ENCODE measurements around the gene RD3L. TPM values are rescaled to one million over a fixed set of nuclear protein-coding genes. Genes with fewer than 3 reads are reported as not detected.

RD3L gene
- total and polyA plus RNA-seq, 2 experiments from 2014 or later: not detected

DNA sequence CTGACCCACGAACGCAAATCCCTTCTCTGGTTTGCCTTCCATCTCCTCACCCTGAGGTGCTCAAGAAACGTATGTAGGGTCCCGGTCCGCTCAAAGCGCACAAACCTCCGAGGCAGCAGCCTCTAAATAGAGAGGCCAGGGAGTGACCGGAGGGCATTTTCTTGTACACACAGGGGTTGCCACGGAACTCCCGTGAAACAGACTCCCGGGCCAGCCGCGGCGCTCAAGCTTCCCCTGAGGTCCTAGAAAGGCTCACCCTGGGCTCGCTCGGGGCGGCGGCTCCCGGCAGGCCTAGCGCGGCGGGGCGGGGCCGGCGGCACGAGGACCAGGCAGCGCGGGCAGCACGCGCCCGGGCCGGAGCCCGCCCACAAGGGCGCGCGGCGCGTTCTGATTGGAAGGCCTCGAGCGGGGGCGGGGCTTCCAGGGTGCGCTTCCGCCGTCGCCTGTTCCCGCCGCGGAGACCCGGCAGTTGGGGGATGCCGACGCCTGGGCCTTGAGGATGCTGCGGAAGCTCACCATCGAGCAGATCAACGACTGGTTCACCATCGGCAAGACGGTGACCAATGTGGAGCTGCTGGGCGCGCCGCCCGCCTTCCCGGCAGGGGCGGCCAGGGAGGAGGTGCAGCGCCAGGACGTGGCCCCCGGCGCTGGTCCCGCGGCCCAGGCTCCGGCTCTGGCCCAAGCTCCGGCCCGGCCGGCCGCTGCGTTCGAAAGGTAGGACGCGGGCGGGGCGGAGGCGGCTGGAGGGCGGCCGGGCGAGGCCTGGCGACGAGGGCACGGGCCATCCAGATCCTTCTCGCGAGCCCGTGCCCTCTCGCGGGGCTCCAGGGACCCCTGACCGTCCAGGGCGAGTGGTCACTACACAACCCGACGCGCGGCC lies 14.1 kb downstream of the RD3L start, which contains the start of gene TDRD9:
TDRD9 (plus strand) TSS at position 446 of the 880 bp plus-strand sequence; CDS start at position 500, 54 bp downstream.
- TF ChIP-seq EZH2phosphoT487 (IDR thresholded peaks at IDR 0.05; ENCODE audit: unreplicated experiment): no peak
- TF ChIP-seq, protein P1, sequence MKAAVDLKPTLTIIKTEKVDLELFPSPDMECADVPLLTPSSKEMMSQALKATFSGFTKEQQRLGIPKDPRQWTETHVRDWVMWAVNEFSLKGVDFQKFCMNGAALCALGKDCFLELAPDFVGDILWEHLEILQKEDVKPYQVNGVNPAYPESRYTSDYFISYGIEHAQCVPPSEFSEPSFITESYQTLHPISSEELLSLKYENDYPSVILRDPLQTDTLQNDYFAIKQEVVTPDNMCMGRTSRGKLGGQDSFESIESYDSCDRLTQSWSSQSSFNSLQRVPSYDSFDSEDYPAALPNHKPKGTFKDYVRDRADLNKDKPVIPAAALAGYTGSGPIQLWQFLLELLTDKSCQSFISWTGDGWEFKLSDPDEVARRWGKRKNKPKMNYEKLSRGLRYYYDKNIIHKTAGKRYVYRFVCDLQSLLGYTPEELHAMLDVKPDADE (IDR thresholded peaks at IDR 0.05): no peak
- TF ChIP-seq, protein P2, sequence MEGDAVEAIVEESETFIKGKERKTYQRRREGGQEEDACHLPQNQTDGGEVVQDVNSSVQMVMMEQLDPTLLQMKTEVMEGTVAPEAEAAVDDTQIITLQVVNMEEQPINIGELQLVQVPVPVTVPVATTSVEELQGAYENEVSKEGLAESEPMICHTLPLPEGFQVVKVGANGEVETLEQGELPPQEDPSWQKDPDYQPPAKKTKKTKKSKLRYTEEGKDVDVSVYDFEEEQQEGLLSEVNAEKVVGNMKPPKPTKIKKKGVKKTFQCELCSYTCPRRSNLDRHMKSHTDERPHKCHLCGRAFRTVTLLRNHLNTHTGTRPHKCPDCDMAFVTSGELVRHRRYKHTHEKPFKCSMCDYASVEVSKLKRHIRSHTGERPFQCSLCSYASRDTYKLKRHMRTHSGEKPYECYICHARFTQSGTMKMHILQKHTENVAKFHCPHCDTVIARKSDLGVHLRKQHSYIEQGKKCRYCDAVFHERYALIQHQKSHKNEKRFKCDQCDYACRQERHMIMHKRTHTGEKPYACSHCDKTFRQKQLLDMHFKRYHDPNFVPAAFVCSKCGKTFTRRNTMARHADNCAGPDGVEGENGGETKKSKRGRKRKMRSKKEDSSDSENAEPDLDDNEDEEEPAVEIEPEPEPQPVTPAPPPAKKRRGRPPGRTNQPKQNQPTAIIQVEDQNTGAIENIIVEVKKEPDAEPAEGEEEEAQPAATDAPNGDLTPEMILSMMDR (conservative IDR thresholded peaks at IDR 0.05; ENCODE audit: low read depth in 2 of 2): no peak
- TF ChIP-seq, protein P3, sequence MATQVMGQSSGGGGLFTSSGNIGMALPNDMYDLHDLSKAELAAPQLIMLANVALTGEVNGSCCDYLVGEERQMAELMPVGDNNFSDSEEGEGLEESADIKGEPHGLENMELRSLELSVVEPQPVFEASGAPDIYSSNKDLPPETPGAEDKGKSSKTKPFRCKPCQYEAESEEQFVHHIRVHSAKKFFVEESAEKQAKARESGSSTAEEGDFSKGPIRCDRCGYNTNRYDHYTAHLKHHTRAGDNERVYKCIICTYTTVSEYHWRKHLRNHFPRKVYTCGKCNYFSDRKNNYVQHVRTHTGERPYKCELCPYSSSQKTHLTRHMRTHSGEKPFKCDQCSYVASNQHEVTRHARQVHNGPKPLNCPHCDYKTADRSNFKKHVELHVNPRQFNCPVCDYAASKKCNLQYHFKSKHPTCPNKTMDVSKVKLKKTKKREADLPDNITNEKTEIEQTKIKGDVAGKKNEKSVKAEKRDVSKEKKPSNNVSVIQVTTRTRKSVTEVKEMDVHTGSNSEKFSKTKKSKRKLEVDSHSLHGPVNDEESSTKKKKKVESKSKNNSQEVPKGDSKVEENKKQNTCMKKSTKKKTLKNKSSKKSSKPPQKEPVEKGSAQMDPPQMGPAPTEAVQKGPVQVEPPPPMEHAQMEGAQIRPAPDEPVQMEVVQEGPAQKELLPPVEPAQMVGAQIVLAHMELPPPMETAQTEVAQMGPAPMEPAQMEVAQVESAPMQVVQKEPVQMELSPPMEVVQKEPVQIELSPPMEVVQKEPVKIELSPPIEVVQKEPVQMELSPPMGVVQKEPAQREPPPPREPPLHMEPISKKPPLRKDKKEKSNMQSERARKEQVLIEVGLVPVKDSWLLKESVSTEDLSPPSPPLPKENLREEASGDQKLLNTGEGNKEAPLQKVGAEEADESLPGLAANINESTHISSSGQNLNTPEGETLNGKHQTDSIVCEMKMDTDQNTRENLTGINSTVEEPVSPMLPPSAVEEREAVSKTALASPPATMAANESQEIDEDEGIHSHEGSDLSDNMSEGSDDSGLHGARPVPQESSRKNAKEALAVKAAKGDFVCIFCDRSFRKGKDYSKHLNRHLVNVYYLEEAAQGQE (IDR thresholded peaks at IDR 0.05; ENCODE audit: unreplicated experiment): no peak
- TF ChIP-seq CREB1 (CRISPR knock-in tag; IDR thresholded peaks at IDR 0.05; ENCODE audit: low read depth): no peak
- H3K36me3 Mint-ChIP-seq (ENCODE audit: low read depth): no peaks in the 10 kb centered on the region
- no peaks in the 10 kb centered on the region for H3K27me3 Mint-ChIP-seq (ENCODE audit: insufficient read depth, low read depth, poor library complexity)
- ATAC-seq: no peak
- H2AFZ ChIP-seq: no peak within 1 kb of the TSS
- H3K27ac Mint-ChIP-seq: no peak within 1 kb of the TSS
- H3K9me2 ChIP-seq (ENCODE audit: insufficient read depth): no peaks in the 10 kb centered on the region
- no peaks in the 10 kb centered on the region for H3K79me2 ChIP-seq (replicated peaks; ENCODE audit: insufficient read depth)
- H3K4me3 Mint-ChIP-seq: no peak within 1 kb of the TSS; the same call in 2 of the 3 replicates
- H3K9me3 Mint-ChIP-seq: no peaks in the 10 kb centered on the region; the same call in 2 of the 3 replicates
- no peak within 1 kb of the TSS for H3K27ac ChIP-seq (ENCODE audit: low read depth)
- H3K4me3 ChIP-seq: no peak within 1 kb of the TSS
- no peaks in the 10 kb centered on the region; the same call in 1 of the 2 replicates for H3K4me1 ChIP-seq (ENCODE audit: insufficient read depth)
- peaks cover 4% of the 10 kb centered on the region; the same call in 1 of the 3 replicates for H3K4me1 Mint-ChIP-seq
- no peak within 1 kb of the TSS for H3K4me2 ChIP-seq
- no peaks in the 10 kb centered on the region for H4K20me1 ChIP-seq (replicated peaks; ENCODE audit: insufficient read depth)
- H3K27me3 ChIP-seq (ENCODE audit: insufficient read depth): no peaks in the 10 kb centered on the region
- peak; percentile 11 for DNase-seq (ENCODE audit: low spot score)
- H3F3A ChIP-seq (replicated peaks; ENCODE audit: low read depth): no peaks in the 10 kb centered on the region
- no peaks in the 10 kb centered on the region for H3K36me3 ChIP-seq (ENCODE audit: insufficient read depth)

DNA sequence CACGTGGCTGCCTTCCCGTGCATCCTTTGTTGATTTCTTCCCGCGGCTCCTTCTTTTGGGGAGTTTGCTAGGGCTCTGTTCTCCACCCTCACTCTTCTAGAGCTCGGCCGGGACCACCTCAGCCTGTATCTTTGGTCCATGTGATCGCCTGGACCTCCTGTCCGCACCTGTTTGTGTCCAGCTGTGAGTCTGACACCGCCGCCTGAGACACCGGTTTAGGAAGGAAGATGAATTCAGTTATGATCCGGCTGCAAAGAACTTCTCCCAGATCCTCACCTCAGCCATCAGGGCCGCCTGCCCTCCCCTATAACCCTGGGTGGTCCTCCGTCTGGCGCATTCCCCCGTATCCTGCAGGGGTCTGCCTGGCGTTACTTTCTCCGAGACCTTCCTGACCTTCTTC lies 14.8 kb downstream of the RD3L start:
- Histone ChIP-seq H3K4me2 (no peak overlapping the region), H3F3A (replicated peaks; ENCODE audit: low read depth) (no peaks in the 10 kb centered on the region), H3K79me2 (replicated peaks; ENCODE audit: insufficient read depth) (no peaks in the 10 kb centered on the region), H3K27me3 (ENCODE audit: insufficient read depth) (no peaks in the 10 kb centered on the region), H3K4me1 (ENCODE audit: insufficient read depth) (no peaks in the 10 kb centered on the region; the same call in 1 of the 2 replicates), H3K36me3 (ENCODE audit: insufficient read depth) (no peaks in the 10 kb centered on the region), H2AFZ (no peak overlapping the region), H4K20me1 (replicated peaks; ENCODE audit: insufficient read depth) (no peaks in the 10 kb centered on the region), H3K4me3 (no peak overlapping the region), H3K9me2 (ENCODE audit: insufficient read depth) (no peaks in the 10 kb centered on the region), H3K27ac (ENCODE audit: low read depth) (no peak overlapping the region)
- no peak overlapping the region; the same call in 2 of the 3 replicates for H3K4me3 Mint-ChIP-seq
- no peaks in the 10 kb centered on the region for H3K36me3 Mint-ChIP-seq (ENCODE audit: low read depth)
- no peaks in the 10 kb centered on the region for H3K27me3 Mint-ChIP-seq (ENCODE audit: insufficient read depth, low read depth, poor library complexity)
- H3K27ac Mint-ChIP-seq: no peak overlapping the region
- no peaks in the 10 kb centered on the region; the same call in 2 of the 3 replicates for H3K9me3 Mint-ChIP-seq
- no peak for DNase-seq (ENCODE audit: low spot score)
- H3K4me1 Mint-ChIP-seq: peaks cover 4% of the 10 kb centered on the region; the same call in 1 of the 3 replicates
- ATAC-seq: no peak
- TF ChIP-seq, protein P4, sequence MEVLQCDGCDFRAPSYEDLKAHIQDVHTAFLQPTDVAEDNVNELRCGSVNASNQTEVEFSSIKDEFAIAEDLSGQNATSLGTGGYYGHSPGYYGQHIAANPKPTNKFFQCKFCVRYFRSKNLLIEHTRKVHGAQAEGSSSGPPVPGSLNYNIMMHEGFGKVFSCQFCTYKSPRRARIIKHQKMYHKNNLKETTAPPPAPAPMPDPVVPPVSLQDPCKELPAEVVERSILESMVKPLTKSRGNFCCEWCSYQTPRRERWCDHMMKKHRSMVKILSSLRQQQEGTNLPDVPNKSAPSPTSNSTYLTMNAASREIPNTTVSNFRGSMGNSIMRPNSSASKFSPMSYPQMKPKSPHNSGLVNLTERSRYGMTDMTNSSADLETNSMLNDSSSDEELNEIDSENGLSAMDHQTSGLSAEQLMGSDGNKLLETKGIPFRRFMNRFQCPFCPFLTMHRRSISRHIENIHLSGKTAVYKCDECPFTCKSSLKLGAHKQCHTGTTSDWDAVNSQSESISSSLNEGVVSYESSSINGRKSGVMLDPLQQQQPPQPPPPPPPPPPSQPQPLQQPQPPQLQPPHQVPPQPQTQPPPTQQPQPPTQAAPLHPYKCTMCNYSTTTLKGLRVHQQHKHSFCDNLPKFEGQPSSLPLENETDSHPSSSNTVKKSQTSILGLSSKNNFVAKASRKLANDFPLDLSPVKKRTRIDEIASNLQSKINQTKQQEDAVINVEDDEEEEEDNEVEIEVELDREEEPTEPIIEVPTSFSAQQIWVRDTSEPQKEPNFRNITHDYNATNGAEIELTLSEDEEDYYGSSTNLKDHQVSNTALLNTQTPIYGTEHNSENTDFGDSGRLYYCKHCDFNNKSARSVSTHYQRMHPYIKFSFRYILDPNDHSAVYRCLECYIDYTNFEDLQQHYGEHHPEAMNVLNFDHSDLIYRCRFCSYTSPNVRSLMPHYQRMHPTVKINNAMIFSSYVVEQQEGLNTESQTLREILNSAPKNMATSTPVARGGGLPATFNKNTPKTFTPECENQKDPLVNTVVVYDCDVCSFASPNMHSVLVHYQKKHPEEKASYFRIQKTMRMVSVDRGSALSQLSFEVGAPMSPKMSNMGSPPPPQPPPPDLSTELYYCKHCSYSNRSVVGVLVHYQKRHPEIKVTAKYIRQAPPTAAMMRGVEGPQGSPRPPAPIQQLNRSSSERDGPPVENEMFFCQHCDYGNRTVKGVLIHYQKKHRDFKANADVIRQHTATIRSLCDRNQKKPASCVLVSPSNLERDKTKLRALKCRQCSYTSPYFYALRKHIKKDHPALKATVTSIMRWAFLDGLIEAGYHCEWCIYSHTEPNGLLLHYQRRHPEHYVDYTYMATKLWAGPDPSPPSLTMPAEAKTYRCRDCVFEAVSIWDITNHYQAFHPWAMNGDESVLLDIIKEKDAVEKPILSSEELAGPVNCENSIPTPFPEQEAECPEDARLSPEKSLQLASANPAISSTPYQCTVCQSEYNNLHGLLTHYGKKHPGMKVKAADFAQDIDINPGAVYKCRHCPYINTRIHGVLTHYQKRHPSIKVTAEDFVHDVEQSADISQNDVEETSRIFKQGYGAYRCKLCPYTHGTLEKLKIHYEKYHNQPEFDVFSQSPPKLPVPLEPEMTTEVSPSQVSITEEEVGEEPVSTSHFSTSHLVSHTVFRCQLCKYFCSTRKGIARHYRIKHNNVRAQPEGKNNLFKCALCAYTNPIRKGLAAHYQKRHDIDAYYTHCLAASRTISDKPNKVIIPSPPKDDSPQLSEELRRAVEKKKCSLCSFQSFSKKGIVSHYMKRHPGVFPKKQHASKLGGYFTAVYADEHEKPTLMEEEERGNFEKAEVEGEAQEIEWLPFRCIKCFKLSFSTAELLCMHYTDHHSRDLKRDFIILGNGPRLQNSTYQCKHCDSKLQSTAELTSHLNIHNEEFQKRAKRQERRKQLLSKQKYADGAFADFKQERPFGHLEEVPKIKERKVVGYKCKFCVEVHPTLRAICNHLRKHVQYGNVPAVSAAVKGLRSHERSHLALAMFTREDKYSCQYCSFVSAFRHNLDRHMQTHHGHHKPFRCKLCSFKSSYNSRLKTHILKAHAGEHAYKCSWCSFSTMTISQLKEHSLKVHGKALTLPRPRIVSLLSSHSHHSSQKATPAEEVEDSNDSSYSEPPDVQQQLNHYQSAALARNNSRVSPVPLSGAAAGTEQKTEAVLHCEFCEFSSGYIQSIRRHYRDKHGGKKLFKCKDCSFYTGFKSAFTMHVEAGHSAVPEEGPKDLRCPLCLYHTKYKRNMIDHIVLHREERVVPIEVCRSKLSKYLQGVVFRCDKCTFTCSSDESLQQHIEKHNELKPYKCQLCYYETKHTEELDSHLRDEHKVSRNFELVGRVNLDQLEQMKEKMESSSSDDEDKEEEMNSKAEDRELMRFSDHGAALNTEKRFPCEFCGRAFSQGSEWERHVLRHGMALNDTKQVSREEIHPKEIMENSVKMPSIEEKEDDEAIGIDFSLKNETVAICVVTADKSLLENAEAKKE (CRISPR knock-in tag; IDR thresholded peaks at IDR 0.05): no peak

Measured in GM23338 (cell line).